HG03457 (cell line): ENCODE measurements around the gene JOSD2.
A peak's percentile ranks its signal among the peaks of the same experiment; 100 is the strongest.

ENCODE experiments used
- ATAC-seq: cut with Tn5 transposase; IDR thresholded peaks from one replicate; pipeline ENCODE4 v1.9.1; 2021; ENCODE audit warnings: moderate number of reproducible peaks; ENCODE audit not compliant: unreplicated experiment

The JOSD2 gene

GRCh38 chr19:50511069-50511822 is at the start of gene JOSD2:
Gene JOSD2, minus strand, starts transcription at chr19:50511191. Its CDS starts 760 bp downstream, at chr19:50510431.
- ATAC-seq, result peak; percentile 69

GRCh38 chr19:50559636-50560035 is 48.6 kb upstream of the JOSD2 start:
- no peak for ATAC-seq

- no peak for ATAC-seq
Observed at GRCh38 chr19:50558449-50558848, 47.5 kb upstream of the JOSD2 start.

- no peak for ATAC-seq
Observed at GRCh38 chr19:50558039-50558438, 47.0 kb upstream of the JOSD2 start.

- no peak for ATAC-seq
Observed at GRCh38 chr19:50557009-50557613, 46.1 kb upstream of the JOSD2 start.

GRCh38 chr19:50556282-50557008 is 45.5 kb upstream of the JOSD2 start:
- no peak for ATAC-seq

- no peak for ATAC-seq
Observed at GRCh38 chr19:50555450-50556281, 44.7 kb upstream of the JOSD2 start.

- no peak for ATAC-seq
Observed at GRCh38 chr19:50555033-50555432, 44.0 kb upstream of the JOSD2 start.

- ATAC-seq, result no peak
Observed at GRCh38 chr19:50554212-50554611, 43.2 kb upstream of the JOSD2 start.

GRCh38 chr19:50553134-50553703 is 42.2 kb upstream of the JOSD2 start:
- no peak for ATAC-seq

GRCh38 chr19:50552540-50552939 is 41.5 kb upstream of the JOSD2 start:
- ATAC-seq, result no peak

GRCh38 chr19:50551715-50552187 is 40.8 kb upstream of the JOSD2 start:
- no peak for ATAC-seq

GRCh38 chr19:50551034-50551714 is 40.2 kb upstream of the JOSD2 start:
- no peak for ATAC-seq

- no peak for ATAC-seq
Observed at GRCh38 chr19:50550594-50550966, 39.6 kb upstream of the JOSD2 start.

GRCh38 chr19:50549927-50550593 is 39.1 kb upstream of the JOSD2 start:
- ATAC-seq, result no peak

- no peak for ATAC-seq
Observed at GRCh38 chr19:50549059-50549926, 38.3 kb upstream of the JOSD2 start.

GRCh38 chr19:50548191-50549058 is 37.4 kb upstream of the JOSD2 start:
- ATAC-seq, result no peak
